ENCODE data around the gene AKT2.

The AKT2 gene

DNA sequence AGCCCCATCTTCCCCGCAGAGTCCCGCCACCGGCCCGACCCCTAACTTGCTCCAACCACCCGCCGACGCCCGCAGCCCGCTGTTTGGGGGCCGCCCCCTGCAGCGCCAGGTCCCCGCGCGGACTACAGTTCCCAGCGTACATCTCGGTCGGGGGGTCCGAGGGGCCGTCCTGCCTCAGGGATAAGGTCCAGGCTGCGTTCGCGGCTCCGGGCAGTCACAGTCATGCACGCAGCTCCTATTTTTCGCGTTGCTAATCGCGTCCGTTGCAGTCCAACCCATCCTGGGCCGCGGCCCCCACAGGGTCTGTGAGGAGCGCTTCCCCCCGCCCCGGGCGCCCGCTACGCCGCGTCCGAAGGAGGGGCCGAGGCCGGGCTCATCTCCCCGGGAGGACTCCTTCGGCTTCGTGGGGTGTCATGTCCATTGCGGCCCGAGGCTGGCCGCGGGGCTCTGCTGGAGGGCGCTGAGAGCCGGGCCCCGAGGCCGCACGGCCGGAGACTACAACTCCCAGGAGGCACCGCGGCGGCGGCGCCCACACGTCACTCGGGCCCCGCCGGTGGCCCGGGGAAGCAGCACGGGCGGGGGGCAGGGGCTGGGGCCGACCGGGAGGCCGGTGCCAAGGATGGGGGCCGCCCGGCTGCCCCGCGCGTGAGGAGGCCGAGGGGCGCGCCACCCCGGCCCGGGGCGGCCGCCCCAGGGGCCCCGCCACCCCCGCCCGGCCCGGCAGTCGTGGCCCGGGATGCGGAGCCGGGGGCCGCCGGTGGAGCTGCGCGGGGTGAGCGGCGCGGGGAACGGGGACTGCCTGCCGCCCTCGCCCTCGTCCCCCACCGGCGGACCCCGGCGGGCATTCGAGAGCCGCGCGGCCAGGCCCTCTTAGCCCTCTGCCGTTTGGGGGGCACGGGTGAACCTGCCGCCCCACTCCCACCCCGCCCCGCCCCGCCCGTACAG is 94.0 kb downstream of the AKT2 start, which contains the start of gene MAP3K10:
Gene MAP3K10 (plus strand): TSS at position 536 of the 945 bp plus-strand sequence. CDS start 606 bp downstream, outside the sequence.
- Histone ChIP-seq H3F3A (ENCODE audit: insufficient read depth) (peaks cover 5% of the 10 kb centered on the region; the same call in 1 of the 2 replicates), H2AFZ (ENCODE audit: low read depth, low read length, severe bottlenecking) (peak within 1 kb of the TSS; percentile 97), H3K9me3 (ENCODE audit: insufficient read depth, low read length) (no peaks in the 10 kb centered on the region), H3K27me3 (ENCODE audit: low read length) (no peaks in the 10 kb centered on the region), H3K4me3 (ENCODE audit: insufficient read depth, low read length, poor library complexity, severe bottlenecking) (peak within 1 kb of the TSS; percentile 85), H3K9ac (ENCODE audit: low read length) (peak within 1 kb of the TSS; percentile 74), H4K20me1 (ENCODE audit: low read depth, low read length) (no peaks in the 10 kb centered on the region), H3K79me2 (ENCODE audit: insufficient read depth, low read length) (no peaks in the 10 kb centered on the region), H3K27ac (ENCODE audit: low read depth, low read length) (peak within 1 kb of the TSS; percentile 18; the same call in 1 of the 2 replicates), H3K9me2 (replicated peaks; ENCODE audit: insufficient read depth, low read length) (no peaks in the 10 kb centered on the region), H3K36me3 (ENCODE audit: low read length) (no peaks in the 10 kb centered on the region), H3K4me2 (ENCODE audit: low read depth, low read length, poor library complexity, severe bottlenecking) (peak within 1 kb of the TSS; percentile 82)
- no peak for TF ChIP-seq CTCF (IDR thresholded peaks at IDR 0.05; ENCODE audit: insufficient read depth, low read length, poor library complexity, severe bottlenecking)
- TF ChIP-seq EZH2phosphoT487 (conservative IDR thresholded peaks at IDR 0.05; ENCODE audit: low read length): no peak

DNA sequence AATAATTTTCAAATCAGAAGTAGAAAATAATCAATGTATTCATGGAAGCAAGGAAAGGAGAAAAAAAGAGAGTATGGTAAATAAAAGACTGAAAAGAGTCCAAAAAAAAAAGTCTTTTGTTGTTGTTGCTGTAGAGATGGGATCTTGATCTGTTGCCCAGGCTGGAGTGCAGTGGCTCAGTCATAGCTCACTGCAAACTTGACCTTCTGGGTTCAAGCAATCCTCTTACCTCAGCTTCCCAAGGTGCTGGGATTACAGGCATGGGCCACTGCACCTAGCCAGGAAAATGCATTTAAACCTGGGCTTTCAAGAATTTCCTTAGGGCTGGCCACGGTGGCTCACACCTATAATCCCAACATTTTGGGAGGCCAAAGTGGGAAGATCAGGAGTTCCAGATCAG is 100.9 kb downstream of the AKT2 start:
- Histone ChIP-seq H3K27ac (ENCODE audit: low read depth, low read length) (no peak overlapping the region), H3K4me3 (ENCODE audit: insufficient read depth, low read length, poor library complexity, severe bottlenecking) (no peak overlapping the region), H3F3A (ENCODE audit: insufficient read depth) (no peaks in the 10 kb centered on the region), H3K9me3 (ENCODE audit: insufficient read depth, low read length) (no peaks in the 10 kb centered on the region), H4K20me1 (ENCODE audit: low read depth, low read length) (no peaks in the 10 kb centered on the region), H3K36me3 (ENCODE audit: low read length) (no peaks in the 10 kb centered on the region), H3K27me3 (ENCODE audit: low read length) (no peaks in the 10 kb centered on the region), H3K9ac (ENCODE audit: low read length) (no peak overlapping the region), H2AFZ (ENCODE audit: low read depth, low read length, severe bottlenecking) (no peak overlapping the region), H3K4me2 (ENCODE audit: low read depth, low read length, poor library complexity, severe bottlenecking) (no peak overlapping the region), H3K9me2 (replicated peaks; ENCODE audit: insufficient read depth, low read length) (no peaks in the 10 kb centered on the region), H3K79me2 (ENCODE audit: insufficient read depth, low read length) (no peaks in the 10 kb centered on the region)
- TF ChIP-seq EZH2phosphoT487 (conservative IDR thresholded peaks at IDR 0.05; ENCODE audit: low read length) (no peak), CTCF (IDR thresholded peaks at IDR 0.05; ENCODE audit: insufficient read depth, low read length, poor library complexity, severe bottlenecking) (no peak)

All from SU-DHL-6 (cell line).